ENCODE data around the gene INPP5E.

Gene INPP5E

GRCh38 chr9:136476369-136477150 lies 36.9 kb upstream of the INPP5E start:
- H3K27ac ChIP-seq = no peak overlapping the region
- TF ChIP-seq, protein P1, sequence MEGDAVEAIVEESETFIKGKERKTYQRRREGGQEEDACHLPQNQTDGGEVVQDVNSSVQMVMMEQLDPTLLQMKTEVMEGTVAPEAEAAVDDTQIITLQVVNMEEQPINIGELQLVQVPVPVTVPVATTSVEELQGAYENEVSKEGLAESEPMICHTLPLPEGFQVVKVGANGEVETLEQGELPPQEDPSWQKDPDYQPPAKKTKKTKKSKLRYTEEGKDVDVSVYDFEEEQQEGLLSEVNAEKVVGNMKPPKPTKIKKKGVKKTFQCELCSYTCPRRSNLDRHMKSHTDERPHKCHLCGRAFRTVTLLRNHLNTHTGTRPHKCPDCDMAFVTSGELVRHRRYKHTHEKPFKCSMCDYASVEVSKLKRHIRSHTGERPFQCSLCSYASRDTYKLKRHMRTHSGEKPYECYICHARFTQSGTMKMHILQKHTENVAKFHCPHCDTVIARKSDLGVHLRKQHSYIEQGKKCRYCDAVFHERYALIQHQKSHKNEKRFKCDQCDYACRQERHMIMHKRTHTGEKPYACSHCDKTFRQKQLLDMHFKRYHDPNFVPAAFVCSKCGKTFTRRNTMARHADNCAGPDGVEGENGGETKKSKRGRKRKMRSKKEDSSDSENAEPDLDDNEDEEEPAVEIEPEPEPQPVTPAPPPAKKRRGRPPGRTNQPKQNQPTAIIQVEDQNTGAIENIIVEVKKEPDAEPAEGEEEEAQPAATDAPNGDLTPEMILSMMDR (IDR thresholded peaks at IDR 0.05) = no peak

GRCh38 chr9:136474974-136475865 lies 35.6 kb upstream of the INPP5E start:
- H3K27ac ChIP-seq = no peak overlapping the region
- no peak for TF ChIP-seq ZFX (IDR thresholded peaks at IDR 0.05; ENCODE audit: borderline replicate concordance)
- TF ChIP-seq, protein P1 (IDR thresholded peaks at IDR 0.05) = no peak

GRCh38 chr9:136474021-136474640 lies 34.5 kb upstream of the INPP5E start:
- TF ChIP-seq, protein P1 (IDR thresholded peaks at IDR 0.05) = no peak
- TF ChIP-seq ZFX (IDR thresholded peaks at IDR 0.05; ENCODE audit: borderline replicate concordance) = no peak
- no peak overlapping the region for H3K27ac ChIP-seq

DNA sequence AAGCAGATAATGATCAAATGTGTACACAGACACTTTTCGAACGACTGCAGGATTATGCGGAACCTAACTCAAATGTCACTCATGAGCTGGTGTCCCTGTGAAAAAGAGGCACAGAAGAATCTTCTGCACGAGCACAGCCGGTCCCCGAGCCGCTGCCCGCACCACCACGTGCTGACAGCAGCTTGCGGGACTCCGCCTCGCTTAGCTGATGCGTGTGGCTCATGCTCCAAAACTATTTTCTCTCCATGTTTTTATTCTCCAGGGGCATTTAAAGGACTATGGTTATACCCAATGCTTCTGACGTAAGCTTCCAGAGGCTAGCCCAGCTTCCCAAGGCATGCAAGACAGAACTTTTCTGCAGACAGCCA lies 33.7 kb upstream of the INPP5E start:
- no peak for TF ChIP-seq ZFX (IDR thresholded peaks at IDR 0.05; ENCODE audit: borderline replicate concordance)
- TF ChIP-seq, protein P1 (IDR thresholded peaks at IDR 0.05) = no peak

GRCh38 chr9:136472640-136473353 lies 33.2 kb upstream of the INPP5E start:
- H3K27ac ChIP-seq = no peak overlapping the region
- TF ChIP-seq, protein P1 (IDR thresholded peaks at IDR 0.05) = no peak
- no peak for TF ChIP-seq ZFX (IDR thresholded peaks at IDR 0.05; ENCODE audit: borderline replicate concordance)

More for the DNA sequence above, 33.7 kb upstream of the INPP5E start:
- no peak overlapping the region for H3K27ac ChIP-seq

- no peak overlapping the region for H3K27ac ChIP-seq
Measured at GRCh38 chr9:136471802-136472487, 32.3 kb upstream of the INPP5E start.

More at GRCh38 chr9:136471802-136472487, 32.3 kb upstream of the INPP5E start:
- TF ChIP-seq ZFX (IDR thresholded peaks at IDR 0.05; ENCODE audit: borderline replicate concordance) = no peak
- TF ChIP-seq, protein P1 (IDR thresholded peaks at IDR 0.05) = no peak
